ENCODE data around the gene KLHL26. TPM values are rescaled to one million over a fixed set of nuclear protein-coding genes. Genes with fewer than 3 reads are reported as not detected.

KLHL26 gene
- total and polyA plus RNA-seq, 9 of the 15 experiments (the other 6 are each of a cell fraction or from before 2014, with no cell fraction given): 0.13 to 13.3 (median 1.4) TPM

DNA sequence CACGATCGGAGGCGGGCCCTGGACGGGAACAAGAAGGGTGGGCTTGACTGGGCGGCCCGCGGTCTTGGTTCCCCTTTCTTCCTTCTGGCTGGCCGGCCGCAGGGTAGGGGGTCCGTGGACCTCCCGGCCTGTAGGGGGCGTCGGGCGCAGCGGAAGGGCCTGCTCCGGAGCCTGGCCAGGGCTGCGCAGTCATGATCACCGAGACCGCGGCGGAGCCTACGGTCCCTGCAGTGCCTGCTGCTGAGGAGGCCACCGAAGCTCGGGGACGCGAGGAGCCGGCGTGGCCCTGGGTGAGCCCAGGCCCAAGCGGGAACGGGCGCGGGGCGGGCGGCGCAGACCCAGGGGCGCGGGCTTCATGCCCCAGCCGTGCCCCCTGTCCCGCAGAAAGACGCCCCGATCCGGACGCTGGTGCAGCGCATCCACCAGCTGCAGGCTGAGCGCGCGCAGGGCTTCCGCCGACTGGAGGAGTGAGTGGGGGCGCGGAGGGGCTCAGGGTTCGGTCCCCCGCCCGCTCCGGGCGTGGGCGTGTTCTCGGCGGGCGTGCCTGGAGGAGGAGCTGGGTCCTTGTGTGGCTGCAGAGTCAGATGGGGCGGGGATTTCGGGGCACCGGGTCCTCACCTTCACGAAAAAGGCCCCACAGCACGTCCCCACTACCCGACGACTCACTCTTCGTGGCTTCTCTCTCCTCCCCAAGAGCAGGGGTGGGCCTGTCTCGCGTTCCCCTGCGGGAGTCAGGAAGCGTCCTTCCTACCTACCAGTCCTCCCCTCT is 48.0 kb upstream of the KLHL26 start, which contains the start of gene REX1BD (continued):
- peak; percentile 71 for TF ChIP-seq HNRNPLL (IDR thresholded peaks at IDR 0.05; ENCODE audit: low read depth, low read length, poor library complexity, severe bottlenecking)
- TF ChIP-seq HLTF (IDR thresholded peaks at IDR 0.05): peak; percentile 77; the same call in 1 of the 2 replicates
- TF ChIP-seq E2F3 (CRISPR knock-in tag; IDR thresholded peaks at IDR 0.05): 0 out of 2 replicates have a peak, but pooled peaks have one; percentile 50
- peak; percentile 46 for TF ChIP-seq ZFP36 (IDR thresholded peaks at IDR 0.05; ENCODE audit: low read depth, low read length, partially characterized antibody)
- TF ChIP-seq, protein P1, sequence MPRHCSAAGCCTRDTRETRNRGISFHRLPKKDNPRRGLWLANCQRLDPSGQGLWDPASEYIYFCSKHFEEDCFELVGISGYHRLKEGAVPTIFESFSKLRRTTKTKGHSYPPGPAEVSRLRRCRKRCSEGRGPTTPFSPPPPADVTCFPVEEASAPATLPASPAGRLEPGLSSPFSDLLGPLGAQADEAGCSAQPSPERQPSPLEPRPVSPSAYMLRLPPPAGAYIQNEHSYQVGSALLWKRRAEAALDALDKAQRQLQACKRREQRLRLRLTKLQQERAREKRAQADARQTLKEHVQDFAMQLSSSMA (CRISPR knock-in tag; IDR thresholded peaks at IDR 0.05): no peak
- TF ChIP-seq RBM34 (IDR thresholded peaks at IDR 0.05; ENCODE audit: borderline replicate concordance, insufficient read depth, low read length): no peak; the same call in 1 of the 2 replicates
- peak; percentile 44; the same call in 1 of the 2 replicates for TF ChIP-seq ZNF384 (IDR thresholded peaks at IDR 0.05; ENCODE audit: low read depth, low read length)
- TF ChIP-seq ZNF408 (CRISPR knock-in tag; IDR thresholded peaks at IDR 0.05; ENCODE audit: low read depth): no peak
- peak; percentile 87 for TF ChIP-seq GABPB1 (CRISPR knock-in tag; IDR thresholded peaks at IDR 0.05)
- TF ChIP-seq MEIS2 (IDR thresholded peaks at IDR 0.05; ENCODE audit: partially characterized antibody): peak; percentile 1
- 0 out of 4 replicates have a peak, but pooled peaks of 1 of the 2 experiments have one; percentile 31 for TF ChIP-seq TBL1XR1 (IDR thresholded peaks at IDR 0.05; ENCODE audit: low read length in 2 of 2)
- TF ChIP-seq ZNF41 (CRISPR knock-in tag; conservative IDR thresholded peaks at IDR 0.05): no peak
- no peak for TF ChIP-seq ZNF311 (CRISPR knock-in tag; IDR thresholded peaks at IDR 0.05)
- no peak; the same call in 1 of the 2 replicates for TF ChIP-seq RUNX1 (IDR thresholded peaks at IDR 0.05; ENCODE audit: low read depth)
- no peak for TF ChIP-seq ZNF133 (CRISPR knock-in tag; IDR thresholded peaks at IDR 0.05)
- TF ChIP-seq, protein P2, sequence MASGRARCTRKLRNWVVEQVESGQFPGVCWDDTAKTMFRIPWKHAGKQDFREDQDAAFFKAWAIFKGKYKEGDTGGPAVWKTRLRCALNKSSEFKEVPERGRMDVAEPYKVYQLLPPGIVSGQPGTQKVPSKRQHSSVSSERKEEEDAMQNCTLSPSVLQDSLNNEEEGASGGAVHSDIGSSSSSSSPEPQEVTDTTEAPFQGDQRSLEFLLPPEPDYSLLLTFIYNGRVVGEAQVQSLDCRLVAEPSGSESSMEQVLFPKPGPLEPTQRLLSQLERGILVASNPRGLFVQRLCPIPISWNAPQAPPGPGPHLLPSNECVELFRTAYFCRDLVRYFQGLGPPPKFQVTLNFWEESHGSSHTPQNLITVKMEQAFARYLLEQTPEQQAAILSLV (tag; IDR thresholded peaks at IDR 0.05): no peak
- no peak for TF ChIP-seq EZH2 (IDR thresholded peaks at IDR 0.05; ENCODE audit: borderline replicate concordance, low read depth, low read length)
- TF ChIP-seq, protein P3, sequence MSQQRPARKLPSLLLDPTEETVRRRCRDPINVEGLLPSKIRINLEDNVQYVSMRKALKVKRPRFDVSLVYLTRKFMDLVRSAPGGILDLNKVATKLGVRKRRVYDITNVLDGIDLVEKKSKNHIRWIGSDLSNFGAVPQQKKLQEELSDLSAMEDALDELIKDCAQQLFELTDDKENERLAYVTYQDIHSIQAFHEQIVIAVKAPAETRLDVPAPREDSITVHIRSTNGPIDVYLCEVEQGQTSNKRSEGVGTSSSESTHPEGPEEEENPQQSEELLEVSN (IDR thresholded peaks at IDR 0.05; ENCODE audit: borderline replicate concordance in 1 of 2, extremely low read depth in 1 of 2, insufficient read depth in 1 of 2, insufficient read length in 1 of 2, low read depth in 1 of 2, low read length in 1 of 2, poor library complexity in 1 of 2, severe bottlenecking in 1 of 2): no peak
- TF ChIP-seq TRIM28 (IDR thresholded peaks at IDR 0.05): 0 out of 2 replicates have a peak, but pooled peaks have one; percentile 30
- TF ChIP-seq, protein P4, sequence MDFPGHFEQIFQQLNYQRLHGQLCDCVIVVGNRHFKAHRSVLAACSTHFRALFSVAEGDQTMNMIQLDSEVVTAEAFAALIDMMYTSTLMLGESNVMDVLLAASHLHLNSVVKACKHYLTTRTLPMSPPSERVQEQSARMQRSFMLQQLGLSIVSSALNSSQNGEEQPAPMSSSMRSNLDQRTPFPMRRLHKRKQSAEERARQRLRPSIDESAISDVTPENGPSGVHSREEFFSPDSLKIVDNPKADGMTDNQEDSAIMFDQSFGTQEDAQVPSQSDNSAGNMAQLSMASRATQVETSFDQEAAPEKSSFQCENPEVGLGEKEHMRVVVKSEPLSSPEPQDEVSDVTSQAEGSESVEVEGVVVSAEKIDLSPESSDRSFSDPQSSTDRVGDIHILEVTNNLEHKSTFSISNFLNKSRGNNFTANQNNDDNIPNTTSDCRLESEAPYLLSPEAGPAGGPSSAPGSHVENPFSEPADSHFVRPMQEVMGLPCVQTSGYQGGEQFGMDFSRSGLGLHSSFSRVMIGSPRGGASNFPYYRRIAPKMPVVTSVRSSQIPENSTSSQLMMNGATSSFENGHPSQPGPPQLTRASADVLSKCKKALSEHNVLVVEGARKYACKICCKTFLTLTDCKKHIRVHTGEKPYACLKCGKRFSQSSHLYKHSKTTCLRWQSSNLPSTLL (IDR thresholded peaks at IDR 0.05): no peak
- peak; percentile 71; the same call in 1 of the 2 replicates for TF ChIP-seq PHF21A (IDR thresholded peaks at IDR 0.05; ENCODE audit: borderline replicate concordance, low read depth)
- no peak for TF ChIP-seq ZNF79 (CRISPR knock-in tag; IDR thresholded peaks at IDR 0.05; ENCODE audit: low read depth)
- TF ChIP-seq ZNF780A (CRISPR knock-in tag; IDR thresholded peaks at IDR 0.05): no peak
- TF ChIP-seq FOXK2 (conservative IDR thresholded peaks at IDR 0.05 in 1 of 2, IDR thresholded peaks at IDR 0.05 in 1 of 2; ENCODE audit: low read depth in 2 of 2): no peak
- TF ChIP-seq MTA1 (IDR thresholded peaks at IDR 0.05; ENCODE audit: borderline replicate concordance): peak; percentile 77; the same call in 1 of the 2 replicates
